SU-DHL-6 (cell line): Measurements from ENCODE around the gene MYPN.

Experiments used
- H2AFZ ChIP-seq: fragments of 200-600 bp; sonication (generic); 2 replicates; pipeline ENCODE4 v1.6.1; 2014; ENCODE audit warnings: low read depth, mild to moderate bottlenecking, moderate library complexity, mixed read lengths, antibody characterized with exemption, low read length; ENCODE audit not compliant: severe bottlenecking
- H3F3A ChIP-seq: fragments of 200-600 bp; shearing (Covaris generic); 2 replicates; pipeline ENCODE4 v1.6.0; 2016; ENCODE audit warnings: antibody characterized with exemption, mild to moderate bottlenecking; ENCODE audit not compliant: insufficient read depth
- H3K27ac ChIP-seq: fragments of 200-600 bp; sonication (generic); 2 replicates; pipeline ENCODE4 v1.5.1; 2016; ENCODE audit warnings: low read depth, mild to moderate bottlenecking, low read length, moderate library complexity, mixed read lengths
- H3K27me3 ChIP-seq: fragments of 200-600 bp; sonication (generic), shearing (Covaris generic); 2 replicates; pipeline ENCODE4 v1.6.0; 2014; ENCODE audit warnings: mild to moderate bottlenecking, low read length
- H3K36me3 ChIP-seq: fragments of 200-600 bp; sonication (generic); 2 replicates; pipeline ENCODE4 v1.6.1; 2014; ENCODE audit warnings: mild to moderate bottlenecking, low read length, mixed read lengths
- H3K4me2 ChIP-seq: fragments of 300-600, 200-600 bp; shearing (Covaris generic), sonication (generic); 2 replicates; pipeline ENCODE4 v1.6.0; 2014; ENCODE audit warnings: low read length, low read depth, mild to moderate bottlenecking; ENCODE audit not compliant: poor library complexity, severe bottlenecking
- H3K4me3 ChIP-seq: fragments of 200-600 bp; sonication (generic); 2 replicates; pipeline ENCODE4 v1.5.1; 2014; ENCODE audit warnings: antibody characterized with exemption, low read length, mild to moderate bottlenecking, mixed read lengths; ENCODE audit not compliant: insufficient read depth, poor library complexity, severe bottlenecking
- H3K79me2 ChIP-seq: fragments of 200-600 bp; sonication (generic); 2 replicates; pipeline ENCODE4 v1.6.1; 2014; ENCODE audit warnings: mild to moderate bottlenecking, low read length, moderate library complexity; ENCODE audit not compliant: insufficient read depth
- H3K9ac ChIP-seq: fragments of 200-600 bp; sonication (generic); 2 replicates; pipeline ENCODE4 v1.7.0; 2014; ENCODE audit warnings: mild to moderate bottlenecking, low read length
- H3K9me2 ChIP-seq: fragments of 200-600 bp; sonication (generic); replicated peaks from 2 replicates; pipeline ENCODE4 v1.6.1; 2014; ENCODE audit warnings: low read length; ENCODE audit not compliant: insufficient read depth
- H3K9me3 ChIP-seq: fragments of 200-600 bp; sonication (generic); 2 replicates; pipeline ENCODE4 v1.6.1; 2014; ENCODE audit warnings: low read length, mixed read lengths; ENCODE audit not compliant: insufficient read depth
- H4K20me1 ChIP-seq: fragments of 200-600 bp; sonication (generic); 2 replicates; pipeline ENCODE4 v1.6.1; 2014; ENCODE audit warnings: low read depth, mild to moderate bottlenecking, antibody characterized with exemption, low read length, moderate library complexity, mixed read lengths
- CTCF ChIP-seq: fragments of 200-600 bp; sonication (generic); IDR thresholded peaks from one replicate; pipeline ENCODE4 v1.5.1; 2017; ENCODE audit warnings: antibody characterized with exemption, mild to moderate bottlenecking, low read length, moderate library complexity; ENCODE audit not compliant: insufficient read depth, poor library complexity, severe bottlenecking
- EZH2phosphoT487 ChIP-seq: fragments of 200-600 bp; sonication (generic), shearing (Covaris generic); conservative IDR thresholded peaks from 2 replicates; pipeline ENCODE4 v1.6.1; 2018; ENCODE audit warnings: mild to moderate bottlenecking, antibody characterized with exemption, low read length, moderate library complexity, mixed read lengths

MYPN gene

DNA sequence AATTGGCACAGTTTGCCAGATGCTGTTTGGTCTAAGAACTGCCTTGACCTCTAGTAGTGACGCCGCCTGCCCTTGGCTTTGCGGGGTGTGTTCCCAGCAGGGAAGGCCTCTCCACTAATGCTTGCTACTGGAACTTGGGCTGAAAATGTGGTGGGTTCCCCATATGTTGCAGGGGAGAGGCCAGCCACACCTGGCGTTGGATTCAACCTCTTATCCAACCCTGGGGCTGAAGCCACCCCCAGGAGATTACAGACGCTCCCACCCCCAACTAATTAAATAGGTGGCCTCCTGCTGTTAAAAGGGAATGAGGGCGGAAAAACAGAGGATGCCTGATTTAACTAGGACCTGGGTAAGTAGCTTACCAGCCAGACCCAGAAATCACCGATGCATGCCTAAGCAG, 141.9 kb downstream of the MYPN start:
- Histone ChIP-seq H3K9me2 (no peaks in the 10 kb centered on the region), H3K27ac (no peak overlapping the region), H3K36me3 (no peaks in the 10 kb centered on the region), H4K20me1 (no peaks in the 10 kb centered on the region), H3K4me2 (no peak overlapping the region), H3K9me3 (no peaks in the 10 kb centered on the region), H3F3A (no peaks in the 10 kb centered on the region), H3K27me3 (no peaks in the 10 kb centered on the region), H3K9ac (no peak overlapping the region), H3K79me2 (no peaks in the 10 kb centered on the region), H2AFZ (no peak overlapping the region), H3K4me3 (no peak overlapping the region)
- TF ChIP-seq CTCF: no peak

DNA sequence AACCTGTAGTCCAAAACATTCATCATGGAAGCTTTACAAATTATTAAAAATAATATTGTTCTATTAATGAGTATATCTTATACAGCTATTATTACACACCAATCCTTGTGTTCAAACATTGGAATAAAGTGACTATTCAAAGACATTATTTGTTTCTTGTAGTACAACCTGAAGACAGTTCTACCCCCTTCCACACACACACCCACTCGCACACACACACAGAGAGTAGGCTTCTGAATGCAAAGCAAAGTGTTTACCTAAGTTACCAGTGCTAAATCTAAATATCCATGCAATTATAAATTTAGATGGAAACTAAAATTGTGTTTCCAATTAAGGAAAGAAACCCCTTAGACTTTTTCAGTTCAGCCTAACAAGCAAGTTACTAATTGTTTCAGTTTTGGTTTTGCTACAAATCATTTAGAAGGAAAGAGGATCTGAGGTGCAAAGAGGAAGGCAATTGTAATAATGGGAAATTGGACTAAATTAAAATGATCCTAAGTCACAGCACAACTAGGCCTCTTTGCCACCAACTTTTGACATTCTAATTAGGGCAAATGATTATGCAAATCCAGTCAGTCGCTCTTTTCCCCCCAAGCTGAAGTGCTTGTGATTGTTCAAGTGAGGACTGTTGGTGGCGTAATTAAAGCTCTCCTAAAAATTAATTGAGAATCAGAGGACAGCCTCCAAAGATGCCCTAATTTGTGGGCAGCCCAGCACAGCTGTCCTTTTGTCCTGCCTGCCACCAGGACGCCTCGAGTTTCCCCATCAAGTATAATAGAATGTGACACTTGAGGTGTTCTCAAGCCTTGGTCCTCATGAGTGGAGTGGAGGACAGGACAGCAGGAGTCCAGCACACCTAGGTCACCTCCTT, 142.6 kb downstream of the MYPN start:
- Histone ChIP-seq H3K36me3 (no peaks in the 10 kb centered on the region), H3K9me3 (no peaks in the 10 kb centered on the region), H2AFZ (no peak overlapping the region), H4K20me1 (no peaks in the 10 kb centered on the region), H3K9me2 (no peaks in the 10 kb centered on the region), H3K9ac (no peak overlapping the region), H3K4me2 (no peak overlapping the region), H3F3A (no peaks in the 10 kb centered on the region), H3K4me3 (no peak overlapping the region), H3K27ac (no peak overlapping the region), H3K79me2 (no peaks in the 10 kb centered on the region), H3K27me3 (no peaks in the 10 kb centered on the region)
- TF ChIP-seq EZH2phosphoT487 (no peak), CTCF (no peak)

GRCh38 chr10:68253346-68253745, 144.1 kb downstream of the MYPN start:
- Histone ChIP-seq H3K36me3 (no peaks in the 10 kb centered on the region), H3K79me2 (no peaks in the 10 kb centered on the region), H4K20me1 (no peaks in the 10 kb centered on the region), H3K27me3 (no peaks in the 10 kb centered on the region), H3K9me3 (no peaks in the 10 kb centered on the region), H3K9me2 (no peaks in the 10 kb centered on the region), H3K4me3 (no peak overlapping the region), H3F3A (no peaks in the 10 kb centered on the region), H3K27ac (no peak overlapping the region), H2AFZ (no peak overlapping the region), H3K9ac (no peak overlapping the region), H3K4me2 (no peak overlapping the region)
- TF ChIP-seq EZH2phosphoT487 (no peak), CTCF (no peak)
